Neural cell (in vitro differentiated cells): Measurements from ENCODE around the gene GABRB2. TPM values are rescaled to one million over a fixed set of nuclear protein-coding genes. Genes with fewer than 3 reads are reported as not detected.
A peak's percentile ranks its signal among the peaks of the same experiment; 100 is the strongest.

Source experiments
- H2AFZ ChIP-seq: fragments of 200-600, 300-800 bp; sonication (generic), shearing (Covaris generic); 2 replicates; pipeline ENCODE4 v1.6.0; 2014; ENCODE audit warnings: low read depth, mild to moderate bottlenecking, antibody characterized with exemption, low read length, moderate library complexity
- H3F3A ChIP-seq: fragments of 200-600 bp; shearing (Covaris generic); 2 replicates; pipeline ENCODE4 v1.6.1; 2016; ENCODE audit warnings: mild to moderate bottlenecking, moderate library complexity, mixed read lengths, antibody characterized with exemption, low read length; ENCODE audit not compliant: insufficient read depth, poor library complexity, severe bottlenecking
- H3K27ac ChIP-seq: fragments of 200-600, 300-800 bp; sonication (generic), shearing (Covaris generic); 2 replicates; pipeline ENCODE4 v1.5.1; 2014; ENCODE audit warnings: mild to moderate bottlenecking, low read length, moderate library complexity
- H3K27me3 ChIP-seq: fragments of 300-800, 200-600 bp; sonication (generic), shearing (Covaris generic); 2 replicates; pipeline ENCODE4 v1.6.0; 2014; ENCODE audit warnings: mild to moderate bottlenecking, low read depth, low read length, moderate library complexity; ENCODE audit not compliant: insufficient read depth
- H3K36me3 ChIP-seq: fragments of 300-800, 200-600 bp; sonication (generic), shearing (Covaris generic); 2 replicates; pipeline ENCODE4 v1.5.1; 2014; ENCODE audit warnings: mild to moderate bottlenecking, antibody characterized with exemption, low read length, moderate library complexity; ENCODE audit not compliant: insufficient read depth
- H3K4me2 ChIP-seq: fragments of 300-800, 200-600 bp; sonication (generic), shearing (Covaris generic); 2 replicates; pipeline ENCODE4 v1.6.0; 2014; ENCODE audit warnings: mild to moderate bottlenecking, low read length
- H3K4me3 ChIP-seq: fragments of 300-800, 200-600 bp; sonication (generic), shearing (Covaris generic); 2 replicates; pipeline ENCODE4 v1.5.1; 2014; ENCODE audit warnings: mild to moderate bottlenecking, low read length, moderate library complexity
- H3K79me2 ChIP-seq: fragments of 200-600 bp; shearing (Covaris generic); replicated peaks from 2 replicates; pipeline ENCODE4 v1.6.0; 2014; ENCODE audit warnings: mild to moderate bottlenecking, low read length, moderate library complexity; ENCODE audit not compliant: insufficient read depth
- H3K9ac ChIP-seq: fragments of 300-800, 200-600 bp; sonication (generic), shearing (Covaris generic); 2 replicates; pipeline ENCODE4 v1.6.1; 2016; ENCODE audit warnings: mild to moderate bottlenecking, low read length, mixed read lengths
- H3K9me2 ChIP-seq: fragments of 200-600 bp; shearing (Covaris generic); 2 replicates; pipeline ENCODE4 v1.6.1; 2016; ENCODE audit warnings: mild to moderate bottlenecking, low read length, mixed read lengths; ENCODE audit not compliant: insufficient read depth
- H3K9me3 ChIP-seq: fragments of 200-600, 300-800 bp; sonication (generic), shearing (Covaris generic); 2 replicates; pipeline ENCODE4 v1.6.1; 2016; ENCODE audit warnings: mild to moderate bottlenecking, mixed run types, low read length, moderate library complexity, mixed read lengths
- H4K20me1 ChIP-seq: fragments of 200-600 bp; shearing (Covaris generic); 2 replicates; pipeline ENCODE4 v1.6.1; 2016; ENCODE audit warnings: mild to moderate bottlenecking, mixed run types; ENCODE audit not compliant: insufficient read depth
- CTCF ChIP-seq: fragments of 450-650 bp; IDR thresholded peaks from 2 replicates; pipeline ENCODE4 v1.5.1; 2014; ENCODE audit warnings: antibody characterized with exemption, mild to moderate bottlenecking, moderate library complexity; ENCODE audit not compliant: poor library complexity, severe bottlenecking
- EP300 ChIP-seq: fragments of 450-650 bp; conservative IDR thresholded peaks from 2 replicates; pipeline ENCODE4 v1.6.1; 2014; ENCODE audit warnings: antibody characterized with exemption, mild to moderate bottlenecking, moderate library complexity; ENCODE audit not compliant: poor library complexity, severe bottlenecking
- EZH2 ChIP-seq: fragments of 200-600, 300-800 bp; shearing (Covaris generic), sonication (generic); IDR thresholded peaks from 2 replicates; pipeline ENCODE4 v1.6.1; 2014; ENCODE audit warnings: antibody characterized with exemption, low read length, borderline replicate concordance, mild to moderate bottlenecking; ENCODE audit not compliant: insufficient read depth, poor library complexity, severe bottlenecking
- MXI1 ChIP-seq: fragments of 450-650 bp; conservative IDR thresholded peaks from 2 replicates; pipeline ENCODE4 v1.6.1; 2014; ENCODE audit warnings: antibody characterized with exemption, mild to moderate bottlenecking; ENCODE audit not compliant: poor library complexity, severe bottlenecking
- POLR2AphosphoS5 ChIP-seq: IDR thresholded peaks from 2 replicates; pipeline ENCODE4 v1.6.1; 2012
- RAD21 ChIP-seq: fragments of 450-650 bp; conservative IDR thresholded peaks from 2 replicates; pipeline ENCODE4 v1.6.1; 2014; ENCODE audit warnings: antibody characterized with exemption, mild to moderate bottlenecking, moderate library complexity
- SMC3 ChIP-seq: fragments of 450-650 bp; conservative IDR thresholded peaks from 2 replicates; pipeline ENCODE4 v1.6.1; 2014; ENCODE audit warnings: antibody characterized with exemption, mild to moderate bottlenecking, moderate library complexity; ENCODE audit not compliant: poor library complexity
- TAF1 ChIP-seq: IDR thresholded peaks from 2 replicates; pipeline ENCODE4 v1.6.1; 2012; ENCODE audit warnings: low read depth
- polyA plus RNA-seq: library from polyadenylated mRNA; depleted of rRNA; stranded (reverse); fragments of >200 nt; gene quantifications from 2 replicates; pipeline ENCODE4 v1.2.3, GENCODE V29; 2014
- TF ChIP-seq, protein P1 (sequence below): IDR thresholded peaks from 2 replicates; pipeline ENCODE4 v1.6.1; 2012; ENCODE audit warnings: borderline replicate concordance

Gene GABRB2
- polyA plus RNA-seq, 1 donor from 2014 or later: 106 TPM

DNA sequence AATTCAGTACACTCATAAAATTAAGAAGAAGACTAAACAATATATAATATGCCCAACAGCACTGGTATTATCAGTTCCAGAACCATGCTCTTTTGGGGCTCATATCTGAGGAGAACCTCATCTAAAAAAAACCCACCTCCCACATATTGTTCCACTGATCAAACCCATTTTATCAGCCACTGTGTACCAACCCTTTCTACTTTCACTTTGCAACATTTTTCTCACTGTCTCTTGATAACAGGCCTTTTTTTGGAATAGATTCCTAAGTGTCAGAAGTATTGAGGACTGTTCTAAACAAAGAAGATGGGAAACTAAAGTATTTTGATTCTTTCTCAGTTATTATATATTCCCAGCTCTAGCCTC is 173.2 kb downstream of the GABRB2 start:
- Histone ChIP-seq H3K4me2 (no peak overlapping the region), H3K27me3 (no peaks in the 10 kb centered on the region), H3K9me2 (no peaks in the 10 kb centered on the region), H2AFZ (no peak overlapping the region), H3K36me3 (no peaks in the 10 kb centered on the region), H3K9ac (peak overlapping the region; percentile 37), H3K79me2 (peaks cover 4% of the 10 kb centered on the region), H3K4me3 (no peak overlapping the region), H3K27ac (peak overlapping the region; percentile 42), H3K9me3 (no peaks in the 10 kb centered on the region), H3F3A (peaks cover 3% of the 10 kb centered on the region), H4K20me1 (no peaks in the 10 kb centered on the region)
- no peak for TF ChIP-seq EP300
- TF ChIP-seq EZH2: no peak
- TF ChIP-seq, protein P1, sequence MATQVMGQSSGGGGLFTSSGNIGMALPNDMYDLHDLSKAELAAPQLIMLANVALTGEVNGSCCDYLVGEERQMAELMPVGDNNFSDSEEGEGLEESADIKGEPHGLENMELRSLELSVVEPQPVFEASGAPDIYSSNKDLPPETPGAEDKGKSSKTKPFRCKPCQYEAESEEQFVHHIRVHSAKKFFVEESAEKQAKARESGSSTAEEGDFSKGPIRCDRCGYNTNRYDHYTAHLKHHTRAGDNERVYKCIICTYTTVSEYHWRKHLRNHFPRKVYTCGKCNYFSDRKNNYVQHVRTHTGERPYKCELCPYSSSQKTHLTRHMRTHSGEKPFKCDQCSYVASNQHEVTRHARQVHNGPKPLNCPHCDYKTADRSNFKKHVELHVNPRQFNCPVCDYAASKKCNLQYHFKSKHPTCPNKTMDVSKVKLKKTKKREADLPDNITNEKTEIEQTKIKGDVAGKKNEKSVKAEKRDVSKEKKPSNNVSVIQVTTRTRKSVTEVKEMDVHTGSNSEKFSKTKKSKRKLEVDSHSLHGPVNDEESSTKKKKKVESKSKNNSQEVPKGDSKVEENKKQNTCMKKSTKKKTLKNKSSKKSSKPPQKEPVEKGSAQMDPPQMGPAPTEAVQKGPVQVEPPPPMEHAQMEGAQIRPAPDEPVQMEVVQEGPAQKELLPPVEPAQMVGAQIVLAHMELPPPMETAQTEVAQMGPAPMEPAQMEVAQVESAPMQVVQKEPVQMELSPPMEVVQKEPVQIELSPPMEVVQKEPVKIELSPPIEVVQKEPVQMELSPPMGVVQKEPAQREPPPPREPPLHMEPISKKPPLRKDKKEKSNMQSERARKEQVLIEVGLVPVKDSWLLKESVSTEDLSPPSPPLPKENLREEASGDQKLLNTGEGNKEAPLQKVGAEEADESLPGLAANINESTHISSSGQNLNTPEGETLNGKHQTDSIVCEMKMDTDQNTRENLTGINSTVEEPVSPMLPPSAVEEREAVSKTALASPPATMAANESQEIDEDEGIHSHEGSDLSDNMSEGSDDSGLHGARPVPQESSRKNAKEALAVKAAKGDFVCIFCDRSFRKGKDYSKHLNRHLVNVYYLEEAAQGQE: no peak
- TF ChIP-seq SMC3: no peak
- no peak for TF ChIP-seq RAD21
- TF ChIP-seq POLR2AphosphoS5: no peak
- no peak for TF ChIP-seq MXI1
- TF ChIP-seq CTCF: no peak
- TF ChIP-seq TAF1: no peak

DNA sequence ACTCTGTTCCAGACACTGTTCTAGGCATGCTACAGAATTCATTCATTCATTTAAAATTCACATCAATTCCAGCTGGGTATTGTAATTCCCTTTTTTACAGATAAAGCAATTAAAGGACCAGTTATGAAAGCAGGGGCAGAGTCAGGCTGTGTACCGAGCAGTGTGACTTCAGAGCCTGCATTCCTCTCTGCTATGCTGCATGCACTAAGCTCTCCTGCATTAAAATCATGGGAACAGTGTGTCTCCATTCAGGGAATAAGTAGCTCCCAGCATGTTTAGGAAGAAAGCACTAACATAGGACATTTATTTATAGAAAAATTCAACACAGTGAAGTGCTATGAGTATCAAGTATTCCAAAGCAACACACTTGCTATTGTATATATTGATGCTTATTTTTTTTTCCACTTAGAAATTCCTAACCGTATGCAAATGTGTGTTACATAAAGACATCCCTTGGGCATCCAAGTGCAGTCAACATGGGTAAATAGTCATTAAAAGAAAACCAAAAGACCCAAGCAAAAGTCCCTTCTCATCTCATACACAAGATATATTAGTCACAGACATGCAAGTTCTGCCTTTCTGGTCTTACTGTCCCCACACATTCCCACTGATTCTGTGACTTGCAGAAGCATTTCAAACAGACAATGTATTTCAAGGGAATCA is 173.7 kb downstream of the GABRB2 start:
- no peaks in the 10 kb centered on the region for H3K36me3 ChIP-seq
- H4K20me1 ChIP-seq: no peaks in the 10 kb centered on the region
- H3K79me2 ChIP-seq: peaks cover 4% of the 10 kb centered on the region
- H3K9me2 ChIP-seq: no peaks in the 10 kb centered on the region
- H3K27me3 ChIP-seq: no peaks in the 10 kb centered on the region
- H3K4me3 ChIP-seq: no peak overlapping the region
- H3K4me2 ChIP-seq: no peak overlapping the region
- no peak overlapping the region for H2AFZ ChIP-seq
- TF ChIP-seq EZH2: no peak
- TF ChIP-seq, protein P1: no peak
- no peak for TF ChIP-seq SMC3
- TF ChIP-seq RAD21: no peak
- no peak for TF ChIP-seq CTCF
- TF ChIP-seq MXI1: no peak
- no peak for TF ChIP-seq TAF1
- TF ChIP-seq EP300: no peak
- TF ChIP-seq POLR2AphosphoS5: no peak
- H3K9me3 ChIP-seq: no peaks in the 10 kb centered on the region
- peak overlapping the region; percentile 42 for H3K27ac ChIP-seq
- H3K9ac ChIP-seq: peak overlapping the region; percentile 37
- peaks cover 3% of the 10 kb centered on the region for H3F3A ChIP-seq
